Tibial artery (tissue), 4 donors: ENCODE data around the gene EPHA10.

Source experiments
- DNase-seq, 2 donors: peaks; one replicate each; pipeline ENCODE4 v3.0.0-alpha.2; 2019
- H3K27ac ChIP-seq, 2 donors: fragments of 200-600 bp; sonication (generic) in 1 of 2; 1 replicate in 1 of 2; 2 replicates in 1 of 2; pipeline ENCODE4 v1.5.1; 2018 to 2019; ENCODE audit warnings: mild to moderate bottlenecking in 1 of 2
- H3K27me3 ChIP-seq, 2 donors: fragments of 200-600 bp; sonication (generic) in 1 of 2; one replicate each; pipeline versions ENCODE4 v1.5.1 to v1.6.0; 2016 to 2019
- H3K36me3 ChIP-seq, 3 donors: fragments of 200-600 bp; sonication (generic) in 2 of 3; one replicate each; pipeline ENCODE4 v1.5.1; 2016 to 2019; ENCODE audit warnings: mild to moderate bottlenecking in 2 of 3
- H3K4me1 ChIP-seq, 4 donors: fragments of 200-600 bp; sonication (generic) in 2 of 4; 1 replicate in 3 of 4; 2 replicates in 1 of 4; pipeline ENCODE4 v1.5.1; 2016 to 2019
- H3K4me3 ChIP-seq, 2 donors: fragments of 200-600 bp; sonication (generic) in 1 of 2; 1 replicate in 1 of 2; 2 replicates in 1 of 2; pipeline ENCODE4 v1.5.1; 2018 to 2019; ENCODE audit warnings: mild to moderate bottlenecking in 2 of 2
- H3K9me3 ChIP-seq, 3 donors: fragments of 200-600 bp; sonication (generic) in 1 of 3; one replicate each; pipeline ENCODE4 v1.5.1; 2016 to 2019
- CTCF ChIP-seq, 2 experiments: fragments of 200-600 bp in 1 of 2; fragments of 450-650 bp in 1 of 2; IDR thresholded peaks; one replicate each; pipeline ENCODE4 v1.5.1; 2017 to 2019; ENCODE audit warnings: antibody characterized with exemption in 2 of 2, mild to moderate bottlenecking in 1 of 2, moderate library complexity in 1 of 2
- intact Hi-C: fragments of 100-400 bp; cut with DNase I; formaldehyde crosslinking; loops from one replicate; pipeline ENCODE4 v1.15.0; 2023; ENCODE audit warnings: low total_unique reads

Gene EPHA10

GRCh38 chr1:37734629-37735591 lies 30.0 kb downstream of the EPHA10 start:
- intact Hi-C loops, result no loop called here
- Histone ChIP-seq H3K4me1 (no peaks in the 10 kb centered on the region), H3K27me3 (peaks cover 0 to 43% of the 10 kb centered on the region in 2 donors), H3K27ac (no peak overlapping the region), H3K4me3 (no peak overlapping the region), H3K36me3 (no peaks in the 10 kb centered on the region), H3K9me3 (no peaks in the 10 kb centered on the region)
- peak in 1 of 2 donors; percentile 63 for DNase-seq
- no peak for TF ChIP-seq CTCF (IDR thresholded peaks at IDR 0.05)

DNA sequence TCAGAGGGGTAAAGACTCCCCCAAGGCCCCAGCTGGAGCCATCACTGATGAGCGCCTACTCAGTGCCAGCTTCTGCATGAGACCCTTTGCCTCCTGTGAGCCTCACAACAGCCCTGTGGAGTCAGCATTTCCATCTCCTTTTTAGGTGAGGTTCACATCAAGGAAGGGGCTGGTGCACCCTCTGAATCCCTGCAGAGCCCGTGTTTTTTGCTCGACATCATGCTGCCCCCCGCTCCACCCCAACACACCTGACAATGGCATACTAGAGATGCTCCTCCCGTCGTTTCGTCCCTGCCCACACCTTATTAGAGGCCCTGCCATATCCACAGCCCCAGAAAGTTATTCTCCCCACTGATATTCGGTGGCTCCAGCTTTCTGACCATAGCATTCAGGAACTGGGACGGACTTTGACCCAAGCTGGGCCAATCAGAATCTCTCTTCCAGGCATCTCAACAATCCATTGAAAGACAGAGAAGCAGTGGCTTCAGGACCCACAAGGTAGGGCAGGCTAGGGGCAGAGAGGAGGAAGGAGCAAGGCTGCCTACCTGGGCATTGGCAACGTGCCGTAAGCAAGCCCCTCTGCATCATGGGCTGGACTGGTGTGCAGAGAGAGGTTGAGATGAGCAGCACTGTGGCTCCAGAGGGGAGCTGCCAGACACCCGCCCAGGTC lies 32.7 kb downstream of the EPHA10 start:
- H3K4me1 ChIP-seq, result no peaks in the 10 kb centered on the region
- H3K27ac ChIP-seq, result no peak overlapping the region
- no peak overlapping the region for H3K4me3 ChIP-seq
- H3K9me3 ChIP-seq, result no peaks in the 10 kb centered on the region
- intact Hi-C loops, result no loop called here
- H3K27me3 ChIP-seq, result peaks cover 0 to 47% of the 10 kb centered on the region in 2 donors
- peak in 1 of 2 donors; percentile 35 for DNase-seq
- no peaks in the 10 kb centered on the region for H3K36me3 ChIP-seq
- TF ChIP-seq CTCF (IDR thresholded peaks at IDR 0.05), result no peak

GRCh38 chr1:37731312-37732019 lies 33.5 kb downstream of the EPHA10 start:
- Histone ChIP-seq H3K36me3 (no peaks in the 10 kb centered on the region), H3K27me3 (peaks cover 0 to 55% of the 10 kb centered on the region in 2 donors), H3K4me1 (no peaks in the 10 kb centered on the region), H3K4me3 (no peak overlapping the region), H3K9me3 (no peaks in the 10 kb centered on the region), H3K27ac (no peak overlapping the region)
- intact Hi-C loops, result no loop called here
- no peak for TF ChIP-seq CTCF (IDR thresholded peaks at IDR 0.05)
- DNase-seq, result peak in 1 of 2 donors; percentile 39

GRCh38 chr1:37730376-37730775 lies 34.5 kb downstream of the EPHA10 start:
- H3K27ac ChIP-seq, result no peak overlapping the region
- peak in 1 of 2 donors; percentile 1 for DNase-seq
- intact Hi-C loops, result no loop called here
- H3K36me3 ChIP-seq, result no peaks in the 10 kb centered on the region
- no peak for TF ChIP-seq CTCF (IDR thresholded peaks at IDR 0.05)
- H3K27me3 ChIP-seq, result peaks cover 0 to 58% of the 10 kb centered on the region in 2 donors
- H3K9me3 ChIP-seq, result no peaks in the 10 kb centered on the region
- no peak overlapping the region for H3K4me3 ChIP-seq
- H3K4me1 ChIP-seq, result no peaks in the 10 kb centered on the region

GRCh38 chr1:37728416-37728815 lies 36.5 kb downstream of the EPHA10 start:
- peak in 1 of 2 donors; percentile 35 for DNase-seq
- no peaks in the 10 kb centered on the region for H3K9me3 ChIP-seq
- no peak overlapping the region for H3K27ac ChIP-seq
- intact Hi-C loops, result no loop called here
- H3K4me1 ChIP-seq, result no peaks in the 10 kb centered on the region
- TF ChIP-seq CTCF (IDR thresholded peaks at IDR 0.05), result no peak
- no peaks in the 10 kb centered on the region for H3K36me3 ChIP-seq
- H3K4me3 ChIP-seq, result no peak overlapping the region
- peaks cover 0 to 48% of the 10 kb centered on the region in 2 donors for H3K27me3 ChIP-seq
